ENCODE results near the gene RAP1B. TPM values are rescaled to one million over a fixed set of nuclear protein-coding genes. Genes with fewer than 3 reads are reported as not detected.

The RAP1B gene
- total and polyA plus RNA-seq, 2 of the 4 experiments (the other 2 are of a cell fraction) = 159 to 200 TPM

DNA sequence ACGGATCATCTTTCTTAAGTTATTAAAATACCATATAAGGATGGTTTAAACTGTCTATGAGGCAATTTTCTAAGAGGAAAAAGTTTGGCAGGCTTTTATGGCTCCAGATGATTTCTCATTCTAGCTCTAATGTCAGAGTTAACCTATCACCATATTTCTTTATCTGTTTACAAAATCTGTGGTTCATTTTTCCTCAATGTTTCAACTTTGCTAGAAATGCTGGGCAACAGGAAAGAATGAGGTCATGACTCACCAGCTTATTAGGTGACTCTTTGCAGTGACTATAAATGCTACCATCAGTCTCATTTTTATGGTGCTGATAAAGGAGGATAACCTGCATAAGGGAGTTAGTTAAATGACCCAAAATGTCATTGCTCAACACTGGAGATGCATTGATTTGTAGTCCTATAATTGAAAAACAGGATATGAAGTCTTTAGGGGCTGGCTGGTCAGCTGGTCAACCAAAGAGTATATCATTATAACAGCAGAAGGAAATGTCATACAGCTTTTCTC is 45.3 kb upstream of the RAP1B start:
- no TSS peak for BruUV-seq (replicated peaks)
- Histone ChIP-seq H4K20me1 (ENCODE audit: insufficient read depth, low read length) (no peaks in the 10 kb centered on the region), H2BK5ac (ENCODE audit: low read depth, low read length, poor library complexity, severe bottlenecking) (peak overlapping the region; percentile 56), H3K56ac (ENCODE audit: extremely low read depth, insufficient read depth, low read length) (no peak overlapping the region), H3K14ac (replicated peaks; ENCODE audit: low read depth, low read length) (no peak overlapping the region), H3K4me2 (ENCODE audit: low read depth, low read length) (peak overlapping the region; percentile 7; the same call in 1 of the 2 replicates), H3K9ac (ENCODE audit: low read depth, low read length) (no peak overlapping the region), H2AK5ac (ENCODE audit: low read depth, low read length) (no peak overlapping the region), H2BK120ac (ENCODE audit: low read depth, low read length) (no peak overlapping the region), H3K27ac (ENCODE audit: insufficient read depth, low read length) (no peak overlapping the region), H2BK15ac (ENCODE audit: low read depth, low read length) (no peak overlapping the region), H3K9me3 (ENCODE audit: control insufficient read depth, insufficient read depth, low read length) (no peaks in the 10 kb centered on the region), H3K36me3 (ENCODE audit: control insufficient read depth, insufficient read depth, low read length) (no peaks in the 10 kb centered on the region), H4K5ac (ENCODE audit: low read depth, low read length) (no peak overlapping the region), H3K18ac (ENCODE audit: low read depth, low read length) (no peak overlapping the region), H3K4me1 (ENCODE audit: control insufficient read depth, insufficient read depth, low read length) (peaks cover 4% of the 10 kb centered on the region), H2AFZ (replicated peaks; ENCODE audit: low read length, poor library complexity) (no peak overlapping the region), H3K27me3 (ENCODE audit: control insufficient read depth, insufficient read depth, low read length) (no peaks in the 10 kb centered on the region), H4K8ac (ENCODE audit: low read depth in 2 of 2, low read length in 2 of 2) (no peak overlapping the region), H3K9me1 (ENCODE audit: insufficient read depth, low read length) (peaks cover 3% of the 10 kb centered on the region), H2BK20ac (ENCODE audit: low read depth, low read length) (no peak overlapping the region), H3K79me1 (ENCODE audit: low read depth in 1 of 2, low read length in 2 of 2) (no peaks in the 10 kb centered on the region; a peak in 1 of 4 replicates), H4K91ac (ENCODE audit: insufficient read depth, low read depth, low read length) (no peak overlapping the region), H3K4me3 (ENCODE audit: insufficient read depth, low read depth, low read length) (no peak overlapping the region), H3K4ac (ENCODE audit: low read depth, low read length) (no peak overlapping the region), H2AK9ac (replicated peaks; ENCODE audit: low read depth, low read length, poor library complexity) (no peak overlapping the region), H3K23ac (ENCODE audit: low read depth, low read length) (no peak overlapping the region)
- ChIA-PET POLR2A (ENCODE audit: unreplicated experiment) (interaction anchor here (0.6 kb wide), 1 partner anchor 13 kb away, joined by 8 read pairs; no protein-coding TSS in a partner anchor), CTCF (interaction anchor here (0.6 kb wide), 1 partner anchor 33 kb away, joined by 3 read pairs; no protein-coding TSS in a partner anchor)
- TF ChIP-seq CEBPB (IDR thresholded peaks at IDR 0.05; ENCODE audit: low read depth, low read length) (peak; percentile 40), MAFK (IDR thresholded peaks at IDR 0.05; ENCODE audit: low read depth, low read length) (peak; percentile 70), SMC3 (IDR thresholded peaks at IDR 0.05; ENCODE audit: low read depth, low read length) (no peak), FOS (IDR thresholded peaks at IDR 0.05; ENCODE audit: low read depth, low read length) (peak; percentile 74), MXI1 (IDR thresholded peaks at IDR 0.05; ENCODE audit: borderline replicate concordance, low read depth, low read length) (no peak)
- in situ Hi-C loops (cut with MboI; ENCODE audit: low sequenced_read_pairs) (no loop called here), intact Hi-C loops (cut with micrococcal nuclease) (no loop called here), dilution Hi-C loops (cut with HindIII; ENCODE audit: low sequenced_read_pairs, unreplicated experiment) (no loop called here)
- ATAC-seq (ENCODE audit: low read depth) (peak; percentile 81), DNase-seq (peak; percentile 88)
- no CpG with 5 or more reads among the region's 1 CpG for WGBS, 2 experiments (ENCODE audit: extremely low coverage in 2 of 2, insufficient read length in 1 of 2)

Measured in IMR-90 (cell line).